SK-N-SH (cell line): ENCODE measurements around the gene EIF2S1. TPM values are rescaled to one million over a fixed set of nuclear protein-coding genes. Genes with fewer than 3 reads are reported as not detected.

Experiments
- CTCF ChIA-PET: fragments of 300-600, 350-600 bp; formaldehyde crosslinking; extraction: SDS; loops from one replicate; lab custom pipeline; 2021; lab: Yijun Ruan, JAX
- POLR2A ChIA-PET: fragments of 350-600 bp; sonication (Branson Sonifier 250); formaldehyde crosslinking; extraction: SDS; loops from one replicate; lab custom pipeline; 2020; ENCODE audit warnings: antibody characterized with exemption, inconsistent platforms; lab: Yijun Ruan, JAX
- DNase-seq: peaks from one replicate; pipeline ENCODE4 v3.0.0; 2012
- H2AFZ ChIP-seq: fragments of 200-600 bp; sonication (generic); 2 replicates; pipeline ENCODE4 v1.8.1; 2016; ENCODE audit warnings: antibody characterized with exemption, mild to moderate bottlenecking, low read depth
- H3F3A ChIP-seq: fragments of 200-600 bp; sonication (generic); replicated peaks from 2 replicates; pipeline ENCODE3; 2016; ENCODE audit warnings: antibody characterized with exemption, mild to moderate bottlenecking; ENCODE audit not compliant: insufficient read depth
- H3K27ac ChIP-seq, 2 experiments: fragments of 200-500 bp in 1 of 2; fragments of 200-600 bp in 1 of 2; sonication (Bioruptor generic) in 1 of 2; sonication (generic), shearing (Covaris generic) in 1 of 2; 2 replicates each; pipeline versions ENCODE4 v1.5.1 to v1.6.1; 2014 to 2016; ENCODE audit warnings: low read depth in 2 of 2, inconsistent platforms in 1 of 2, low read length in 1 of 2, mild to moderate bottlenecking in 1 of 2, mixed read lengths in 1 of 2
- H3K27me3 ChIP-seq: fragments of 200-600 bp; sonication (generic), shearing (Covaris generic); 2 replicates; pipeline ENCODE4 v1.6.1; 2016; ENCODE audit warnings: mixed run types; ENCODE audit not compliant: insufficient read depth
- H3K36me3 ChIP-seq, 2 experiments: fragments of 200-500 bp in 1 of 2; fragments of 200-600 bp in 1 of 2; sonication (Bioruptor generic) in 1 of 2; sonication (generic) in 1 of 2; replicated peaks in 1 of 2; 2 replicates each; pipeline versions ENCODE3 to v1.5.1; 2014 to 2016; ENCODE audit warnings: low read length in 1 of 2, mild to moderate bottlenecking in 1 of 2; ENCODE audit not compliant: insufficient read depth in 2 of 2, control insufficient read depth in 1 of 2
- H3K4me1 ChIP-seq, 2 experiments: fragments of 200-500 bp in 1 of 2; fragments of 200-600 bp in 1 of 2; sonication (Bioruptor generic) in 1 of 2; sonication (generic), shearing (Covaris generic) in 1 of 2; 2 replicates each; pipeline versions ENCODE4 v1.5.1 to v1.6.1; 2014 to 2016; ENCODE audit warnings: low read depth in 1 of 2, low read length in 1 of 2, mixed run types in 1 of 2; ENCODE audit not compliant: insufficient read depth in 2 of 2, control insufficient read depth in 1 of 2
- H3K4me2 ChIP-seq: fragments of 200-600 bp; sonication (generic), shearing (Covaris generic); 2 replicates; pipeline ENCODE4 v1.6.1; 2017; ENCODE audit warnings: mixed run types
- H3K4me3 ChIP-seq, 2 experiments: fragments of 200-500 bp in 1 of 2; fragments of 200-600 bp in 1 of 2; sonication (Bioruptor generic) in 1 of 2; sonication (generic), shearing (Covaris generic) in 1 of 2; 2 replicates each; pipeline versions ENCODE4 v1.5.1 to v1.8.1; 2014 to 2016; ENCODE audit warnings: low read depth in 2 of 2, inconsistent platforms in 1 of 2, low read length in 1 of 2, mild to moderate bottlenecking in 1 of 2, mixed read lengths in 1 of 2, moderate library complexity in 1 of 2
- H3K79me2 ChIP-seq: fragments of 200-600 bp; sonication (generic); 2 replicates; pipeline ENCODE4 v1.8.1; 2017; ENCODE audit warnings: mild to moderate bottlenecking; ENCODE audit not compliant: insufficient read depth
- H3K9ac ChIP-seq: fragments of 200-600 bp; sonication (generic); 2 replicates; pipeline ENCODE4 v1.6.1; 2017; ENCODE audit warnings: mixed run types
- H3K9me2 ChIP-seq: fragments of 200-600 bp; sonication (generic); 2 replicates; pipeline ENCODE4 v1.6.1; 2017; ENCODE audit warnings: mixed run types
- H3K9me3 ChIP-seq: fragments of 200-600 bp; sonication (generic); 2 replicates; pipeline ENCODE4 v1.6.1; 2017; ENCODE audit warnings: mixed run types, mild to moderate bottlenecking, moderate library complexity
- H4K20me1 ChIP-seq: fragments of 200-600 bp; sonication (generic); 2 replicates; pipeline ENCODE4 v1.6.1; 2017; ENCODE audit warnings: mild to moderate bottlenecking, mixed run types; ENCODE audit not compliant: insufficient read depth
- CHD2 ChIP-seq: fragments of 150-350 bp; IDR thresholded peaks from 2 replicates; pipeline ENCODE4 v1.6.1; 2018; ENCODE audit warnings: low read length; ENCODE audit not compliant: partially characterized antibody
- ELF1 ChIP-seq: IDR thresholded peaks from 2 replicates; pipeline ENCODE4 v1.4.0; 2012
- EZH2phosphoT487 ChIP-seq: fragments of 200-600 bp; sonication (generic); IDR thresholded peaks from 2 replicates; pipeline ENCODE4 v1.6.1; 2017; ENCODE audit warnings: low read depth, mixed run types, mild to moderate bottlenecking, antibody characterized with exemption, moderate library complexity, borderline replicate concordance
- FOSL2 ChIP-seq: IDR thresholded peaks from 2 replicates; pipeline ENCODE4 v1.4.0; 2012; ENCODE audit warnings: low read depth, mild to moderate bottlenecking, moderate library complexity, borderline replicate concordance
- FOXJ3 ChIP-seq: sonication (generic); formaldehyde crosslinking; IDR thresholded peaks from 2 replicates; pipeline ENCODE4 v1.5.1; 2020; ENCODE audit warnings: mild to moderate bottlenecking, missing genetic modification reagents
- FOXM1 ChIP-seq: IDR thresholded peaks from 2 replicates; pipeline ENCODE4 v1.4.0; 2012; ENCODE audit warnings: low read depth, mild to moderate bottlenecking
- GABPA ChIP-seq: IDR thresholded peaks from 2 replicates; pipeline ENCODE4 v1.4.0; 2012; ENCODE audit warnings: low read depth, mild to moderate bottlenecking
- GATA2 ChIP-seq: sonication (generic); formaldehyde crosslinking; IDR thresholded peaks from 2 replicates; pipeline ENCODE4 v1.5.0; 2020; ENCODE audit warnings: mild to moderate bottlenecking, missing genetic modification reagents
- JUND ChIP-seq: IDR thresholded peaks from 2 replicates; pipeline ENCODE4 v1.4.0; 2012
- MXI1 ChIP-seq: IDR thresholded peaks from 2 replicates; pipeline ENCODE4 v1.6.1; 2012; ENCODE audit warnings: mild to moderate bottlenecking, low read depth, low read length, improper control_type of control experiment
- NFIC ChIP-seq: IDR thresholded peaks from 2 replicates; pipeline ENCODE4 v1.4.0; 2012; ENCODE audit warnings: borderline replicate concordance
- NRF1 ChIP-seq: IDR thresholded peaks from 2 replicates; pipeline ENCODE4 v1.6.1; 2012; ENCODE audit warnings: low read depth, mild to moderate bottlenecking, low read length
- PBX3 ChIP-seq: IDR thresholded peaks from 2 replicates; pipeline ENCODE4; 2012
- POLR2AphosphoS5 ChIP-seq: IDR thresholded peaks from 2 replicates; pipeline ENCODE4 v1.6.1; 2012; ENCODE audit warnings: low read depth, low read length
- RFX5 ChIP-seq: IDR thresholded peaks from 2 replicates; pipeline ENCODE4 v1.6.1; 2012; ENCODE audit warnings: mild to moderate bottlenecking, improper control_type of control experiment, low read length
- RXRA ChIP-seq: IDR thresholded peaks from 2 replicates; pipeline ENCODE4 v1.4.0; 2012; ENCODE audit warnings: low read depth, mild to moderate bottlenecking, borderline replicate concordance
- SIN3A ChIP-seq: IDR thresholded peaks from 2 replicates; pipeline ENCODE4 v1.6.1; 2012; ENCODE audit warnings: low read depth, mild to moderate bottlenecking, low read length, moderate library complexity, borderline replicate concordance
- TAF1 ChIP-seq: IDR thresholded peaks from 2 replicates; pipeline ENCODE4 v1.6.1; 2012; ENCODE audit warnings: low read depth, mild to moderate bottlenecking, low read length, moderate library complexity, borderline replicate concordance
- TEAD4 ChIP-seq: IDR thresholded peaks from 2 replicates; pipeline ENCODE4 v1.4.0; 2012; ENCODE audit warnings: mild to moderate bottlenecking, borderline replicate concordance; ENCODE audit not compliant: insufficient read depth
- USF1 ChIP-seq: IDR thresholded peaks from 2 replicates; pipeline ENCODE4 v1.4.0; 2012; ENCODE audit warnings: low read depth, borderline replicate concordance
- USF2 ChIP-seq: fragments of 150-350 bp; IDR thresholded peaks from 2 replicates; pipeline ENCODE4 v1.6.1; 2017; ENCODE audit warnings: antibody characterized with exemption, low read length, low read depth, borderline replicate concordance
- YY1 ChIP-seq: IDR thresholded peaks from 2 replicates; pipeline ENCODE4 v1.4.0; 2012; ENCODE audit warnings: low read depth, mild to moderate bottlenecking
- WGBS: methylation state at CpG from one replicate; pipeline ENCODE4 v1.1.6; 2017; ENCODE audit warnings: low lambda C conversion rate; 5-methylcytosine and 5-hydroxymethylcytosine counted together
- polyA plus RNA-seq, 3 experiments: library from polyadenylated mRNA; depleted of rRNA; stranded (reverse); fragments of >200 nt; gene quantifications; 2 replicates each; pipeline ENCODE4 v1.2.3, GENCODE V29; 2012
- TF ChIP-seq, protein P1 (sequence below): fragments of 200-600 bp; sonication (generic); IDR thresholded peaks from 2 replicates; pipeline ENCODE4 v1.6.1; 2017; ENCODE audit warnings: antibody characterized with exemption, mild to moderate bottlenecking, moderate library complexity
- TF ChIP-seq, protein P2 (sequence below): IDR thresholded peaks from 2 replicates; pipeline ENCODE4 v1.4.0; 2012; ENCODE audit warnings: low read depth

Gene EIF2S1
- polyA plus RNA-seq (2012; rRNA removed), result 57.2 and 57.7 TPM in 2 replicates
- 85.5 and 141 TPM in 2 replicates for polyA plus RNA-seq (2012; cell fraction: cytosol; rRNA removed)
- polyA plus RNA-seq (2012; cell fraction: nucleus; rRNA removed), result 14.6 and 26.9 TPM in 2 replicates

- CTCF ChIA-PET, result interaction anchor here (0.5 to 1.9 kb wide), 38 partner anchors 8 to 1805 kb away, joined by 3 to 20 read pairs (median 4); partner anchors contain the start of genes PALS1 and PIGH
- H3K27me3 ChIP-seq, result no peaks in the 10 kb centered on the region
- H4K20me1 ChIP-seq, result peaks cover 43% of the 10 kb centered on the region
- POLR2A ChIA-PET, result no interaction called here
- peak within 1 kb of the TSS; percentile 81 to 99 for H3K4me3 ChIP-seq
- peak within 1 kb of the TSS; percentile 97 for H2AFZ ChIP-seq
- H3K36me3 ChIP-seq, result peaks cover 31% of the 10 kb centered on the region in 2 experiments
- peak within 1 kb of the TSS; percentile 85 for H3K4me2 ChIP-seq
- TF ChIP-seq NFIC (no peak), MXI1 (peak; percentile 68), CHD2 (peak; percentile 94), NRF1 (peak; percentile 92), POLR2AphosphoS5 (peak; percentile 95), USF1 (peak; percentile 87), ELF1 (peak; percentile 95), RXRA (no peak), PBX3 (peak; percentile 66), JUND (no peak), FOXJ3 (CRISPR knock-in tag) (no peak), FOSL2 (no peak), EZH2phosphoT487 (no peak), RFX5 (no peak), SIN3A (peak; percentile 99), USF2 (peak; percentile 57; the same call in 1 of the 2 replicates), GATA2 (CRISPR knock-in tag) (no peak), FOXM1 (no peak), TEAD4 (no peak), YY1 (no peak), GABPA (peak; percentile 94), TAF1 (peak; percentile 87)
- TF ChIP-seq, protein P1, sequence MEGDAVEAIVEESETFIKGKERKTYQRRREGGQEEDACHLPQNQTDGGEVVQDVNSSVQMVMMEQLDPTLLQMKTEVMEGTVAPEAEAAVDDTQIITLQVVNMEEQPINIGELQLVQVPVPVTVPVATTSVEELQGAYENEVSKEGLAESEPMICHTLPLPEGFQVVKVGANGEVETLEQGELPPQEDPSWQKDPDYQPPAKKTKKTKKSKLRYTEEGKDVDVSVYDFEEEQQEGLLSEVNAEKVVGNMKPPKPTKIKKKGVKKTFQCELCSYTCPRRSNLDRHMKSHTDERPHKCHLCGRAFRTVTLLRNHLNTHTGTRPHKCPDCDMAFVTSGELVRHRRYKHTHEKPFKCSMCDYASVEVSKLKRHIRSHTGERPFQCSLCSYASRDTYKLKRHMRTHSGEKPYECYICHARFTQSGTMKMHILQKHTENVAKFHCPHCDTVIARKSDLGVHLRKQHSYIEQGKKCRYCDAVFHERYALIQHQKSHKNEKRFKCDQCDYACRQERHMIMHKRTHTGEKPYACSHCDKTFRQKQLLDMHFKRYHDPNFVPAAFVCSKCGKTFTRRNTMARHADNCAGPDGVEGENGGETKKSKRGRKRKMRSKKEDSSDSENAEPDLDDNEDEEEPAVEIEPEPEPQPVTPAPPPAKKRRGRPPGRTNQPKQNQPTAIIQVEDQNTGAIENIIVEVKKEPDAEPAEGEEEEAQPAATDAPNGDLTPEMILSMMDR, result peak; percentile 100
- TF ChIP-seq, protein P2, sequence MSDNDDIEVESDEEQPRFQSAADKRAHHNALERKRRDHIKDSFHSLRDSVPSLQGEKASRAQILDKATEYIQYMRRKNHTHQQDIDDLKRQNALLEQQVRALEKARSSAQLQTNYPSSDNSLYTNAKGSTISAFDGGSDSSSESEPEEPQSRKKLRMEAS, result peak; percentile 82
- peaks cover 91% of the 10 kb centered on the region for H3K79me2 ChIP-seq
- no peaks in the 10 kb centered on the region for H3K9me3 ChIP-seq
- H3K4me1 ChIP-seq, result peaks cover 22 to 23% of the 10 kb centered on the region in 2 experiments; a peak in 3 of 4 replicates
- H3K9ac ChIP-seq, result peak within 1 kb of the TSS; percentile 93
- 2% methylated on average over 43 of the region's 47 CpGs for WGBS
- H3K27ac ChIP-seq, result peak within 1 kb of the TSS; percentile 96 to 97
- peaks cover 9% of the 10 kb centered on the region for H3F3A ChIP-seq
- DNase-seq, result peak; percentile 96
- no peaks in the 10 kb centered on the region for H3K9me2 ChIP-seq
These were observed at the start of gene EIF2S1, which contains the start of gene ATP6V1D for GRCh38 chr14:67359775-67360469. TSS of gene EIF2S1 (plus strand) at chr14:67360328. CDS start at chr14:67364768, 4,440 bp downstream. TSS of gene ATP6V1D (minus strand) at chr14:67359804. CDS start at chr14:67359698, 106 bp downstream.
